Measurements from ENCODE around the gene FGD1. TPM values are rescaled to one million over a fixed set of nuclear protein-coding genes. Genes with fewer than 3 reads are reported as not detected.

Gene FGD1
- total RNA-seq, 3 donors from 2014 or later (not counting 1 experiment from before 2014, with no cell fraction given), result 0.07 TPM; not detected in 2

DNA sequence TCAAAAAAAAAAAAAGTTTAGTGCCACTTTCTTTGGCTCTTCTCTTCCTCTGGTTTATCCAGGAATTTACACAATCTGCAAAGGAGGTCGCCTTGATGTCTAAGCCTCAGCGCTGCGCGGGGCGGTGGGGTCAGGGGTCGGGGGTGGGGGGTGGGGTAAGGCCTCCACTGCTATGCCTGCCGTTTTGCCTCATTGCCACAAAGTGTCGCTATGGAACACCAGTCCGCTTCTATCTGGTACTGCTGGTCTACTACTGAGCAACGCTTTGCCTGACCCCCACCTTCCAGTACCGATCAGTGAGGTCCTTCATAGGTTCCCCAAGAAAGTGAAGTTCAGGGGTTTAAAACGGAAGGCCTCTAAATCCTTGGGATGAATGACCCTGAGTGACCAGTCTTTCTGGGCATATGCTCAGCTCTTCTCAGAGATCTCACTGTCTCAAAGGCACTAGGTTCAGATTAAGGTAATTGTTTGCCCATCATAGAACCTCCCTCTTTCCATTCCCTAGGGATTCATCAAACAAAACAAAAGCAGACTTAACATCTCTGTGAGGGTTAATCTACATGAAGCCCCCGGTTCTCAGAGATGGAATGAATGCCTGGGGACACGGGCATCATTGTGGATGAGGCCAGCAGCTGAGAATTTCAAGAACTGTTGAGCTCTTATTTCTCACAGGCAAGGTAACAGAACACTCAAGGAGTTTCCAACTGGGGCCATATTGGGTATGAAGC is 72.7 kb downstream of the FGD1 start:
- Histone ChIP-seq H3K9me3 (ENCODE audit: control insufficient read depth, insufficient read depth, low read length) (no peaks in the 10 kb centered on the region), H3K27me3 (ENCODE audit: control insufficient read depth, insufficient read depth, low read length) (no peaks in the 10 kb centered on the region), H3K27ac (ENCODE audit: low read length) (no peak overlapping the region), H3K4me1 (ENCODE audit: control insufficient read depth, insufficient read depth, low read length) (no peaks in the 10 kb centered on the region), H3K4me3 (ENCODE audit: low read length) (no peak overlapping the region), H3K36me3 (ENCODE audit: control insufficient read depth, insufficient read depth, low read length) (no peaks in the 10 kb centered on the region)
- DNase-seq (peak in 1 of 2 donors; percentile 22), ATAC-seq (peak in 1 of 3 donors; percentile 52)
- H3K36me3 Mint-ChIP-seq, result no peaks in the 10 kb centered on the region
- no peaks in the 10 kb centered on the region for H3K4me1 Mint-ChIP-seq
- intact Hi-C loops (cut with micrococcal nuclease), result no loop called here
- no peak overlapping the region for H3K4me3 Mint-ChIP-seq
- 36% methylated on average over 9 of the region's 14 CpGs for WGBS (ENCODE audit: insufficient coverage)
- TF ChIP-seq, protein P1, sequence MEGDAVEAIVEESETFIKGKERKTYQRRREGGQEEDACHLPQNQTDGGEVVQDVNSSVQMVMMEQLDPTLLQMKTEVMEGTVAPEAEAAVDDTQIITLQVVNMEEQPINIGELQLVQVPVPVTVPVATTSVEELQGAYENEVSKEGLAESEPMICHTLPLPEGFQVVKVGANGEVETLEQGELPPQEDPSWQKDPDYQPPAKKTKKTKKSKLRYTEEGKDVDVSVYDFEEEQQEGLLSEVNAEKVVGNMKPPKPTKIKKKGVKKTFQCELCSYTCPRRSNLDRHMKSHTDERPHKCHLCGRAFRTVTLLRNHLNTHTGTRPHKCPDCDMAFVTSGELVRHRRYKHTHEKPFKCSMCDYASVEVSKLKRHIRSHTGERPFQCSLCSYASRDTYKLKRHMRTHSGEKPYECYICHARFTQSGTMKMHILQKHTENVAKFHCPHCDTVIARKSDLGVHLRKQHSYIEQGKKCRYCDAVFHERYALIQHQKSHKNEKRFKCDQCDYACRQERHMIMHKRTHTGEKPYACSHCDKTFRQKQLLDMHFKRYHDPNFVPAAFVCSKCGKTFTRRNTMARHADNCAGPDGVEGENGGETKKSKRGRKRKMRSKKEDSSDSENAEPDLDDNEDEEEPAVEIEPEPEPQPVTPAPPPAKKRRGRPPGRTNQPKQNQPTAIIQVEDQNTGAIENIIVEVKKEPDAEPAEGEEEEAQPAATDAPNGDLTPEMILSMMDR (IDR thresholded peaks at IDR 0.05), result no peak
- H3K27me3 Mint-ChIP-seq (ENCODE audit: low read depth in 2 of 2), result peaks cover 17 to 45% of the 10 kb centered on the region in 2 donors
- no peaks in the 10 kb centered on the region for H3K9me3 Mint-ChIP-seq
- H3K27ac Mint-ChIP-seq, result no peak overlapping the region

DNA sequence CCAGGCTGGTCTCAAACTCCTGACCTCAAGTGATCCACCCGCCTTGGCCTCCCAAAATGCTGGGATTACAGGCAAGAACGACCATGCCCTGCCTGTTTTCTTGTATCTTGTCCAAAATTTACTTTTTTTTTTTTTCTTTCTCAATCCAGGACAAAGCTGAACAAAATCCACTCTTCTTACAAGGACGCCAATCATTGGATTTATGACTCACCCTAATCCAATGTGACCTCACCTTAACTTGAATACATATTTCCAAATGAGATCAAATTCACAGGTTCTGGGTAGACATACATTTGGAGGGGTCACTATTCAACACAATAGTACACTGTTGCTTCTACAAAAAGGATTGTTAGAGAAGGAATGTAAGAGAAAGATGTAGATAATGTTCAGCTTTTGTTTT is 73.9 kb downstream of the FGD1 start:
- no peaks in the 10 kb centered on the region for H3K4me1 Mint-ChIP-seq
- no peak overlapping the region for H3K4me3 ChIP-seq (ENCODE audit: low read length)
- no peaks in the 10 kb centered on the region for H3K36me3 ChIP-seq (ENCODE audit: control insufficient read depth, insufficient read depth, low read length)
- H3K27ac ChIP-seq (ENCODE audit: low read length), result no peak overlapping the region
- no peaks in the 10 kb centered on the region for H3K9me3 Mint-ChIP-seq
- H3K27me3 ChIP-seq (ENCODE audit: control insufficient read depth, insufficient read depth, low read length), result peaks cover 2% of the 10 kb centered on the region
- H3K27me3 Mint-ChIP-seq (ENCODE audit: low read depth in 2 of 2), result peaks cover 15 to 46% of the 10 kb centered on the region in 2 donors
- TF ChIP-seq, protein P1 (IDR thresholded peaks at IDR 0.05), result no peak
- no peaks in the 10 kb centered on the region for H3K36me3 Mint-ChIP-seq
- H3K27ac Mint-ChIP-seq, result no peak overlapping the region
- H3K4me1 ChIP-seq (ENCODE audit: control insufficient read depth, insufficient read depth, low read length), result no peaks in the 10 kb centered on the region
- H3K4me3 Mint-ChIP-seq, result no peak overlapping the region
- 92% methylated on average over 3 of the region's 3 CpGs for WGBS (ENCODE audit: insufficient coverage)
- no peak for ATAC-seq
- no peak for DNase-seq
- intact Hi-C loops (cut with micrococcal nuclease), result no loop called here
- H3K9me3 ChIP-seq (ENCODE audit: control insufficient read depth, insufficient read depth, low read length), result no peaks in the 10 kb centered on the region

DNA sequence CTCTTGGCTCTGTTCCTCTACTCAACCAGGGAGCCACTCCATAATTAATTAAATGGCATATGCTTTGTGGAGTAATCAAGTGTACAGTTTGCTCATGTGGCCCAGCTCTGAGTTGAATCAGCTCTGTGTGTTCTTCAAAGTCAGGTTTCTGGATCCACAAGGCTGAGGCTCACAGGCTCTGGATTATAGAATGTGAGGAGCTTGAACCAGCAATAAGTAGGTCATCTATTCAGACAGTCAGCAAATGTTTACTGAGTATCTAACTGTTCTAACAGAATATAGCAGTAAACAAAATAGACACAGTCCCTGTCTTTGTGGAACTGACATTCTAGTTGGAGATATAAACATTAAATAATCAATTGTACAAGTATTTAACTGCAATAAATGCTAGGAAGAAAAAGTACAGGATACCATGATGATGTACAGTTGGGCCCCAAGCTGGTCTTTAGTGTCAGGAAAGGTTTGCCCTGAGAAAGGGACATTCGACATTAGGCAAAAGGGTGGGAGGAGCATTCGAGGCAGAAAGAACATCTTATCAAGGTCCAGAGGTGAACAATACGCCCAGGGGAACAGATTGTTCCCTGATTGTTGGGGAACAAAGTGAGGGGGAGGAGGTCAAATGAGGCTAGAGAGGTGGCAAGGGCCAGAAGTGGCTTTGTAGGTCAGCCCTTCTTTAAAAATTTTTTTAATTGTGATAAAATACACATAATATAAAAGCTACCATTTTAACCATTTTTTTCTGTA is 76.3 kb downstream of the FGD1 start:
- no peaks in the 10 kb centered on the region for H3K9me3 ChIP-seq (ENCODE audit: control insufficient read depth, insufficient read depth, low read length)
- no peak for ATAC-seq

More for the DNA sequence above, 76.3 kb downstream of the FGD1 start:
- H3K4me1 ChIP-seq (ENCODE audit: control insufficient read depth, insufficient read depth, low read length), result peaks cover 4% of the 10 kb centered on the region
- no peaks in the 10 kb centered on the region for H3K36me3 Mint-ChIP-seq
- TF ChIP-seq, protein P1 (IDR thresholded peaks at IDR 0.05), result no peak
- no peak overlapping the region for H3K4me3 ChIP-seq (ENCODE audit: low read length)
- H3K36me3 ChIP-seq (ENCODE audit: control insufficient read depth, insufficient read depth, low read length), result no peaks in the 10 kb centered on the region
- no peak overlapping the region for H3K4me3 Mint-ChIP-seq
- H3K27me3 Mint-ChIP-seq (ENCODE audit: low read depth in 2 of 2), result peaks cover 27 to 53% of the 10 kb centered on the region in 2 donors
- 70% methylated on average over 3 of the region's 3 CpGs for WGBS (ENCODE audit: insufficient coverage)
- no peaks in the 10 kb centered on the region for H3K9me3 Mint-ChIP-seq
- peaks cover 4 to 5% of the 10 kb centered on the region in 2 donors for H3K4me1 Mint-ChIP-seq
- no peak overlapping the region for H3K27ac Mint-ChIP-seq
- H3K27me3 ChIP-seq (ENCODE audit: control insufficient read depth, insufficient read depth, low read length), result peaks cover 11% of the 10 kb centered on the region
- H3K27ac ChIP-seq (ENCODE audit: low read length), result no peak overlapping the region
- DNase-seq, result no peak
- intact Hi-C loops (cut with micrococcal nuclease), result no loop called here

Data from natural killer cell (primary cell).